ENCODE data around the gene DSCAM.

DSCAM gene

DNA sequence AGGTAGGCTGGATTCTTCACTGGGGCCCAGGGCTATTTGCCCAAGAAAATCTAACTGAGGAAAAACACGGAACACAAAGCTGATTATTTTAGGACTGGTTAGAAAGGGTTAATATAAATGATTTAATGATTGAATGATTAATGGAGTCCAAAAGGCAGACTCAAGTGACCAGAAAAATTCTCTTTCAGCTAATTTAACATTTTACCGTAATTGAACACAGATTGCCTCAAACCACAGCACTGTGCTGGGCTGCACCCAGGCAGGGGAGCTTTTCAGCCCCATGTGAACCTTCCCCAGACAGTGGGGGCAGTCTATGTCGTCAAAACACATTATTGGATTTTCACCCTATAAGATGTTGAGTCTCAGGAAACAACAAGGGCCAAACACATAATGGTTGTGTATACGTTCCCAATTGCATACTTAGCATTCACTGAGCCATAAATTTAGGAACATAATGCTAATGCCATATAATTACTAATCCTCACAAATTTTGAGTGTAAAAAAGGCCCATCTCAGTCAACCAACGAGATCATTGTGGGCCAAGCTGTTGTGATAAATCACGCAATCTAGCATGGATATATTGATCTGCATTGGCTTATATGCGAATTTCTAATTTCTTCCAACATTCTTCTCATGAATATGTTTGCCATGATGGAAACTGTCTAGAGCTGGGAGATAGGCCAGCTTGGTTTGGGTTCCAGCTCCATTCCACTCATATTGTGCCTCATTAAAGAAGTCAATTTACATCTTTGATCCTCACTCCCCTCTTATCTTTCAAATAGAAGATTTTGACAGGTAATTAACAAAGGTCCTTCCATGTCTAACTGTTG is 27.7 kb downstream of the DSCAM start:
- Histone ChIP-seq H3K4me3 (ENCODE audit: insufficient read depth, low read length, poor library complexity, severe bottlenecking) (no peak overlapping the region), H3F3A (ENCODE audit: insufficient read depth) (no peaks in the 10 kb centered on the region), H3K36me3 (ENCODE audit: low read length) (no peaks in the 10 kb centered on the region), H3K9me3 (ENCODE audit: insufficient read depth, low read length) (no peaks in the 10 kb centered on the region), H3K4me2 (ENCODE audit: low read depth, low read length, poor library complexity, severe bottlenecking) (no peak overlapping the region), H4K20me1 (ENCODE audit: low read depth, low read length) (no peaks in the 10 kb centered on the region), H3K9ac (ENCODE audit: low read length) (no peak overlapping the region), H3K27me3 (ENCODE audit: low read length) (peaks cover 2% of the 10 kb centered on the region; the same call in 1 of the 2 replicates), H3K79me2 (ENCODE audit: insufficient read depth, low read length) (no peaks in the 10 kb centered on the region), H2AFZ (ENCODE audit: low read depth, low read length, severe bottlenecking) (no peak overlapping the region), H3K9me2 (replicated peaks; ENCODE audit: insufficient read depth, low read length) (no peaks in the 10 kb centered on the region), H3K27ac (ENCODE audit: low read depth, low read length) (no peak overlapping the region)
- TF ChIP-seq CTCF (IDR thresholded peaks at IDR 0.05; ENCODE audit: insufficient read depth, low read length, poor library complexity, severe bottlenecking) (no peak), EZH2phosphoT487 (conservative IDR thresholded peaks at IDR 0.05; ENCODE audit: low read length) (no peak)

DNA sequence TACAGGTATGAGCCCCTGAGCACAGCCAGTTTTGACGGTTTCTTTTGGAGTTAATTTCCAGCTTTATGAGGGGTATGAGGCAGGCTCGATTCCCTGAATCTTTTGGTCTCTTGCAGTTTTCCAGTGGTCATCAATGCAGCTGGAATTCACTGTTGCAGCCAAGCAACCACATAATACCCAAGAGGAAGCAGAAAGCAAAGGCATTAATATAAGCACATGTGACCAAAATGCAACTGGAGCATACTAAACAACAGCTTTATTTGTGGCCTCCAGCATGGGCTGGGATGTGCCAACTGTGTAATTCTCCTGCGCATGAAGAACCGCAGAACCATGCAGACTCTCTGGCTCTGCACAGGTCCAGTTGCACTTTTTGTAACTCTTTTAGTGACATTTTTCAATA is 33.0 kb downstream of the DSCAM start:
- H3K79me2 ChIP-seq (ENCODE audit: insufficient read depth, low read length), result no peaks in the 10 kb centered on the region
- H3K9me2 ChIP-seq (replicated peaks; ENCODE audit: insufficient read depth, low read length), result no peaks in the 10 kb centered on the region
- no peak overlapping the region for H3K4me3 ChIP-seq (ENCODE audit: insufficient read depth, low read length, poor library complexity, severe bottlenecking)
- no peak overlapping the region for H2AFZ ChIP-seq (ENCODE audit: low read depth, low read length, severe bottlenecking)
- no peak overlapping the region for H3K4me2 ChIP-seq (ENCODE audit: low read depth, low read length, poor library complexity, severe bottlenecking)
- no peaks in the 10 kb centered on the region for H3K9me3 ChIP-seq (ENCODE audit: insufficient read depth, low read length)
- H3K9ac ChIP-seq (ENCODE audit: low read length), result no peak overlapping the region
- H3K27ac ChIP-seq (ENCODE audit: low read depth, low read length), result no peak overlapping the region
- no peaks in the 10 kb centered on the region for H3F3A ChIP-seq (ENCODE audit: insufficient read depth)
- H3K27me3 ChIP-seq (ENCODE audit: low read length), result no peaks in the 10 kb centered on the region
- H4K20me1 ChIP-seq (ENCODE audit: low read depth, low read length), result no peaks in the 10 kb centered on the region
- TF ChIP-seq EZH2phosphoT487 (conservative IDR thresholded peaks at IDR 0.05; ENCODE audit: low read length) (no peak), CTCF (IDR thresholded peaks at IDR 0.05; ENCODE audit: insufficient read depth, low read length, poor library complexity, severe bottlenecking) (no peak)
- no peaks in the 10 kb centered on the region for H3K36me3 ChIP-seq (ENCODE audit: low read length)

DNA sequence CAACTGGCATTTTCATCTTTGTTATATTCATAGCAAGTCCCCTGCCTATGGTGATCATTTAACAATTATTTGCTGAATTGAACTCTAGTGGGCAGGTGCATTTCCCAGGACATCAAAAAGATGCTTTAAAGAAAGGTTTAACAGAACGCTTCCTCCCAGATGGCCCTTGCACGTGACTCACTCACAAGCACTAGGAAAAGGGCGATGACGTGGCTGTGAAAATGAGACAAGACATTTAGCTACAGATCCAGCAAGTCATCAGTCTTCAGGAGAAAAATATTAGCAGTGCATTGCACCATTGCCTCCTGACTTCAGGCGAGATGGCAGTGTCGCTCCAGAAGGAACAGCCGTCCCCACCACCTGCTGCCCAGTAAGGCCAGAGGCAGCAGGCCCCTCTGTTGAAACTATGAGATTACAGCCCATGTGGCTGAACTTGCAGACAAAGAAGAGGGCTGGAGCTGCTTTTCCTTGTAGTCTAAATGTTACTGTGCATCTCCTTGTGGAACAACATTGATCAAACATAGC is 37.2 kb downstream of the DSCAM start:
- Histone ChIP-seq H3K36me3 (ENCODE audit: low read length) (no peaks in the 10 kb centered on the region), H2AFZ (ENCODE audit: low read depth, low read length, severe bottlenecking) (no peak overlapping the region), H3K9me2 (replicated peaks; ENCODE audit: insufficient read depth, low read length) (no peaks in the 10 kb centered on the region), H3F3A (ENCODE audit: insufficient read depth) (no peaks in the 10 kb centered on the region), H4K20me1 (ENCODE audit: low read depth, low read length) (no peaks in the 10 kb centered on the region), H3K9ac (ENCODE audit: low read length) (no peak overlapping the region), H3K4me3 (ENCODE audit: insufficient read depth, low read length, poor library complexity, severe bottlenecking) (no peak overlapping the region), H3K79me2 (ENCODE audit: insufficient read depth, low read length) (no peaks in the 10 kb centered on the region), H3K27me3 (ENCODE audit: low read length) (no peaks in the 10 kb centered on the region), H3K9me3 (ENCODE audit: insufficient read depth, low read length) (no peaks in the 10 kb centered on the region), H3K4me2 (ENCODE audit: low read depth, low read length, poor library complexity, severe bottlenecking) (no peak overlapping the region), H3K27ac (ENCODE audit: low read depth, low read length) (no peak overlapping the region)
- TF ChIP-seq CTCF (IDR thresholded peaks at IDR 0.05; ENCODE audit: insufficient read depth, low read length, poor library complexity, severe bottlenecking), result no peak
- no peak for TF ChIP-seq EZH2phosphoT487 (conservative IDR thresholded peaks at IDR 0.05; ENCODE audit: low read length)

Measured in SU-DHL-6 (cell line).